ENCODE results near the gene SLC4A2.

DNA sequence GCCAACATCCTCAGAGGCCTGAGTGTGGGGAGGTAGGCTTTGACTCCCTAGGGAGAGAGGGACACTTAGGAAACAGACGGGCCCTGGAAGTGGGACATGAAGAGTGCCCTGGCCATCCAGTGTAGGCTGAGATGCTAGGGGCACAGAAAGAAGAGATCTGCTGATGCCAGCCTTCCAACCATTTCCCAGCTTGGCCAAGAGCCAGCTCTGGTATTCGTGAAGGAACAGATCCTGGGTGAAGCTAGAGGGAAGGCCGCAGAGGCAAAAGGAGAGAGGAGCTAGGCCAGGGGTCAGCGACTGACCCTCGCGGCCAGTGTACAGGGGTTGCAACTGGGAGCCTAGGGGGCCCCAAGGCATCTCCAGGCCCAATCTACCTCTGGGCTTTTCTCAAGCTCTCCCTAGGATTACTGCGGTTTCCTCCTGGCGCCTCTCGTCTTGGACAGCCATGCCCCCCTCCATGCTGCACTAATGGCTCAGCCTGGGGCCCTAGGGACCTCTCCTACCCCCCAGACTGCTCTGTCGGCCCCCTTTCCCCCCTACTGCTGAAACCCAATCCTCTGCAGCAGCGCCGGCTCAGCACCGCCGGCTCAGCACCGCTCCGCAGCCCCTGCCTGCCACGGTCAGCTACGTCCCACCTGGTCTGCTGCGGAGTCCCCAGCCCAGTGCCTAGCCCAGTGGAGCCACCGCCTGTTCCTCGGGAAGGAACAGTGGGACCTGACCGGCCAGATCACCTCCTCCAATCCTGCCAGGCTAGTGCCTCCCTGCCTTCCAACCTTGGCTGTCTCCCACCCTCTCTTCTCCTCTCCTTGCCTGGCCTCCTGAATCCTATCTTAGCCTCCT lies 11.2 kb upstream of the SLC4A2 start, which contains the start of gene ASIC3:
- TF ChIP-seq, protein P1, sequence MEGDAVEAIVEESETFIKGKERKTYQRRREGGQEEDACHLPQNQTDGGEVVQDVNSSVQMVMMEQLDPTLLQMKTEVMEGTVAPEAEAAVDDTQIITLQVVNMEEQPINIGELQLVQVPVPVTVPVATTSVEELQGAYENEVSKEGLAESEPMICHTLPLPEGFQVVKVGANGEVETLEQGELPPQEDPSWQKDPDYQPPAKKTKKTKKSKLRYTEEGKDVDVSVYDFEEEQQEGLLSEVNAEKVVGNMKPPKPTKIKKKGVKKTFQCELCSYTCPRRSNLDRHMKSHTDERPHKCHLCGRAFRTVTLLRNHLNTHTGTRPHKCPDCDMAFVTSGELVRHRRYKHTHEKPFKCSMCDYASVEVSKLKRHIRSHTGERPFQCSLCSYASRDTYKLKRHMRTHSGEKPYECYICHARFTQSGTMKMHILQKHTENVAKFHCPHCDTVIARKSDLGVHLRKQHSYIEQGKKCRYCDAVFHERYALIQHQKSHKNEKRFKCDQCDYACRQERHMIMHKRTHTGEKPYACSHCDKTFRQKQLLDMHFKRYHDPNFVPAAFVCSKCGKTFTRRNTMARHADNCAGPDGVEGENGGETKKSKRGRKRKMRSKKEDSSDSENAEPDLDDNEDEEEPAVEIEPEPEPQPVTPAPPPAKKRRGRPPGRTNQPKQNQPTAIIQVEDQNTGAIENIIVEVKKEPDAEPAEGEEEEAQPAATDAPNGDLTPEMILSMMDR (IDR thresholded peaks at IDR 0.05; ENCODE audit: poor library complexity): no peak
- TF ChIP-seq EZH2phosphoT487 (IDR thresholded peaks at IDR 0.05; ENCODE audit: low read depth, severe bottlenecking, unreplicated experiment) (no peak), EZH2 (IDR thresholded peaks at IDR 0.05; ENCODE audit: borderline replicate concordance) (no peak)

Data from hepatocyte (in vitro differentiated cells).